Measurements from ENCODE around the gene HOXD13.

Gene HOXD13

DNA sequence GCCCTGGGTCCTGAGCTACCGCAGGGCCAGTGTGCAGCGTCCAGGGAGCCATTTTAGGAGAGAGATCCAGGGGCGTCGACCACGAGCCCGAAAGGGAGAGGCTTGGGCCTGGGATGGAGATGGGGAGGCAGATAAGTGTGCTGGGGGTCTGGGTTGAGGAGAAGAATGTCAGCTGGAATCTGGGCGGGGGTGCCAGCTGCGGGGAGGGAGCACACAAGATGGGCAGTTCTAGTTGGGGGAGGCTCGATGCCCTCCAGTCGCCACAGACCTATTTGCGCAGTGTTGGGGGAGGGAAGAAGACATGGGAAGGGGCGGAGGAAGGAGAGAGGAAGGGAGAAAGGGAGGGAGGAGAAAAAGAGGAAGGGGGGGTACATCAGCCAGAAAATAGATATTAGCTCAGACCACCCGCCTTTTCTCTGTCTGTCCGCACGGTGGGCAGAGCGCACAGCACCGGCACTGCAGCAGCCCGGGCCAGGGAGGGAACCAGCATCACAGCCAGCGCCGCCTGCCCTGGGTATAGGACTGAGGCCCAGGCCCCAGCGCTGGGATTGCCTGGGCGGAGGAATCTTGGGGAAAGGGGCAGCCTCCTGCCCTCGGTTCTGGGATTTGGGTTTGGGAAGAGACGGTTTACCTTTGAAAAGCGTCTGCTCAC is 12.7 kb downstream of the HOXD13 start:
- DNase-seq (ENCODE audit: low read depth, low spot score): no peak

DNA sequence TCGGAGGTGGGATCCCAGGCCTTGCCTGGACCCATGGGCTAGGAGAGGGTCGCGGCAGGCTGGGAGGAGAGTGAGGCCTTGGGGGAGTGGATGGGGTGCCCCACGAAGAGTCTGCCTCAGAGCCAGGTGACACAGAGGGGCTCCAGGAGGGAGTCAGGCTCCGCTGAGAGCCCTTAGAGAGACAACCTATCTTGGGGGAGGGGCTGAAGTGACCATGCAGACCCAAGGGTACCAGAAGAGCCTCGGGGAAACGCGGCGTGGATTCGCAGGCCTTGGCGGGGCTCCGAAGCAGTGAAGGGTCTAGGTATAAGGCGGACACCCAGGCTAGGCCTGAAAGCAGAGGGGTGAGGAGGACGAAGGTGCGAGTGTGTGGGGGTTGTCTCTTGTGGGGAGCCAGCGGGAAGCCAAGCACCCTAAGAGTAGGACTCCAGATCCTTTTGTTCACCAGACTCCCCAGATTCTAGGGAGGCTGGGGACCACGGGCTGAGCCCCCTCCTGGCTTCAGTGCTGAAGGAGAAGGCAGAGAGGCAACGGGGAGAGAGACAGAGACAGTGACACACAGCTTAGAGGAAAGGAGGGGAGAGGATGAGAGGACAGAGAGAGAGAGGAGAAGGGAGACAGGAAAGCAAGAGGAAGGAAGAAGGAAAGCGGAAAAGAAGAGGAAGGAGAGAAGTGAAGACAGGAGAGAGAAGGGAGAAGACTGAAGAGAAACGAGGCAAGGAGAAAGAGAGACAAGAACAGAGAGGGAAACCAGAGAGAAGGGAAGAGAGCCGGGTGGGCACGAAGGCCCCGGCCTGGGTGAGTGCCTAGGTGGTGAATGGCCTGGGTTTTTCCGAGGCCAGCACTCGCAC is 13.4 kb downstream of the HOXD13 start:
- no peak for DNase-seq (ENCODE audit: low read depth, low spot score)

DNA sequence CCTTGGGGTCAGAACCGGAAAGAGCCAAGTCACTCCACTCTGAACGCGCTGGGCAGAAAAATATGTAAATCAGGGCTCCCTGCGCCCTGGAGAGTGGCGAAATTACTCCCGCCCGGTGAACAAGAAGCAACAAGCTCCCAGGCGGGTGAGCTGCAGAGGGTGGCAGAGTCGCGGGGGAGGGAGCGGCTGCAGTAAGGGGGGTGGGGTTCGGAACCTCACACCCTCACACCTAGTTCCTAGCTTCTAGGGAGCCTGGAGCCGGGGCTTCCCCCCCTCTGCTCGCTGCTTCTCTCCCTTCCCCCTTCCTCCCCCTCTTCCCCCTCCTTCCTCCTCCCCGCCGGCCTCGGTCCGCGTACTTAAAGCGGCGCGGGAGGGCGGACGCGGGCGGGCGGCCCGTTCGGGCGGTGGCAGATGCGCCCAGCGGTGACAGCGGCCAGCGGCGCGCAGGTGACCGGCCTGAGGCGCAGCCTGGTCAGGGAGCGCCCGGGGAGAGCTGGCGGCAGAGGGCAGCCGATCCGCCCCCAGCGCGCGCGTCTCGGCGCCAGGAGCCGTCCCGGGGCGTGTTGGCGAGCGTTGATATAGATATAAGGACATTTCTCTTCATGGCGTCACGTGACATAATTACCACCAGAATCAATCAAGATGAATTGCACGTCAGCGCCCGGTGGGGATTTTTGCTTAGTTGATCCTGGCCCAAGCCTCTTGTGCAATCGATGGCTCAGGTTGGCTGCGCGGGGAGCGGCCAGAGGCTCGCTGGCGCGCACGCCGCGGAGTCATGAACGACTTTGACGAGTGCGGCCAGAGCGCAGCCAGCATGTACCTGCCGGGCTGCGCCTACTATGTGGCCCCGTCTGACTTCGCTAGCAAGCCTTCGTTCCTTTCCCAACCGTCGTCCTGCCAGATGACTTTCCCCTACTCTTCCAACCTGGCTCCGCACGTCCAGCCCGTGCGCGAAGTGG is 14.3 kb downstream of the HOXD13 start, which contains the start of gene HOXD11:
HOXD11 (plus strand) TSS at position 700 of the 959 bp plus-strand sequence; CDS start at position 776, 76 bp downstream.
- DNase-seq (ENCODE audit: low read depth, low spot score): no peak

DNA sequence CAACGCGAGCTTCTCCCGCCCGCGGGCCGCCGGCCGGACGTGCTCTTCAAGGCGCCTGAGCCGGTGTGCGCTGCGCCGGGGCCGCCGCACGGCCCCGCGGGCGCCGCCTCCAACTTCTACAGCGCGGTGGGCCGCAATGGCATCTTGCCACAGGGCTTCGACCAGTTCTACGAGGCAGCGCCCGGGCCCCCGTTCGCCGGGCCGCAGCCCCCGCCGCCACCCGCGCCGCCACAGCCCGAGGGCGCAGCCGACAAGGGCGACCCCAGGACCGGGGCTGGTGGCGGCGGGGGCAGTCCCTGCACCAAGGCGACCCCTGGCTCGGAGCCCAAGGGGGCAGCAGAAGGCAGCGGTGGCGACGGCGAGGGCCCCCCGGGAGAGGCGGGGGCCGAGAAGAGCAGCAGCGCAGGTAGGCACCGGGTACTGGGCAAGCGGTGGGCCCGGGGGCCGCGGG is 15.2 kb downstream of the HOXD13 start:
- no peak for DNase-seq (ENCODE audit: low read depth, low spot score)

DNA sequence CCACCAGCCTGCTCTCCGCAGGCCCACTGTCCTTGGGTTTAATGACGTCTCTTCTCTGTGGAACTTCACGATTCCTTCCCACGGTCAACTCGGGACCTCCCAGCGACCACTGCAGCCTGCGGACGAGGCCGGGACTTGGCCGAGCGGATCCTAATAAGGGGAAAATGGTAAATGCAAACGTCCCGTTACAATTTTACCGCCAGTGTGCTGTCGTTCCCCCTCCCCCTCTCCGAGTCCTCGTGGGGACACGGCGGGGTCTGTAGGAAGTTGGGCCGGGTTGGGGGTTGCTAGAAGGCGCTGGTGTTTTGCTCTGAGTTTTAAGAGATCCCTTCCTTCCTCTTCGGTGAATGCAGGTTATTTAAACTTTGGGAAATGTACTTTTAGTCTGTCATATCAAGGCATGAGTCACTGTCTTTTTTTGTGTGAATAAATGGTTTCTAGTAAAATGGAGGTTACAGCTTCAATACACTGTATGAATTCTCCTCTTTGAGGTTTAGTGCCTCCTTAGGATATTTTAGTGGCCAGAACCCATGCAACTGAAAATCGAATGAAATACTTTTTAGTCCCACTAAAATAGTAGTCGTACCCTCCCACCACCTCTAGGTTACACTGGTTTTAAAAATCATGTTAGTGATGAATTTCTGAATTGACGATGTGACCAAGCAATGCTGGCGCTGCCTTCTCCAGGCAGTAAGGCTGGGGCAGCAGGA is 16.8 kb downstream of the HOXD13 start:
- DNase-seq (ENCODE audit: low read depth, low spot score): no peak

DNA sequence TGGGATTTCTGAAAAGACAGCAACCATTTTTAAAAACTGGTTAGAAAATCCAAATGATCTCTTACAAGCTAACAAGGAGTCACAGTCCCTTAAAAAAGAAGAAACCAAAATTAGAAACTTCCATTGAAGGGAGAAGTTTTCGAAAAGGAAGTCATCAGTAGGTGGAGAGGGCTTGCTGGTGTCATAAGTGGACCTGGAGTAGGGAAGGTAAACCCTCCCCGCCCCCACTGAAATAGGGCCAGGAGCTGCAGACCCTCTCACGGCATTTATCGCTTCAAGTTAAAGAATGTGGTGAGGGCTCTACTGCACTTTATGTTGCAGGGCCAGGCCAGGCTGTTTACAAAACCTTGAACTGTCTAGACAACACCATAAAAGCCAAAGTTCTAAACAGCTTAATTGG is 17.4 kb downstream of the HOXD13 start:
- no peak for DNase-seq (ENCODE audit: low read depth, low spot score)

DNA sequence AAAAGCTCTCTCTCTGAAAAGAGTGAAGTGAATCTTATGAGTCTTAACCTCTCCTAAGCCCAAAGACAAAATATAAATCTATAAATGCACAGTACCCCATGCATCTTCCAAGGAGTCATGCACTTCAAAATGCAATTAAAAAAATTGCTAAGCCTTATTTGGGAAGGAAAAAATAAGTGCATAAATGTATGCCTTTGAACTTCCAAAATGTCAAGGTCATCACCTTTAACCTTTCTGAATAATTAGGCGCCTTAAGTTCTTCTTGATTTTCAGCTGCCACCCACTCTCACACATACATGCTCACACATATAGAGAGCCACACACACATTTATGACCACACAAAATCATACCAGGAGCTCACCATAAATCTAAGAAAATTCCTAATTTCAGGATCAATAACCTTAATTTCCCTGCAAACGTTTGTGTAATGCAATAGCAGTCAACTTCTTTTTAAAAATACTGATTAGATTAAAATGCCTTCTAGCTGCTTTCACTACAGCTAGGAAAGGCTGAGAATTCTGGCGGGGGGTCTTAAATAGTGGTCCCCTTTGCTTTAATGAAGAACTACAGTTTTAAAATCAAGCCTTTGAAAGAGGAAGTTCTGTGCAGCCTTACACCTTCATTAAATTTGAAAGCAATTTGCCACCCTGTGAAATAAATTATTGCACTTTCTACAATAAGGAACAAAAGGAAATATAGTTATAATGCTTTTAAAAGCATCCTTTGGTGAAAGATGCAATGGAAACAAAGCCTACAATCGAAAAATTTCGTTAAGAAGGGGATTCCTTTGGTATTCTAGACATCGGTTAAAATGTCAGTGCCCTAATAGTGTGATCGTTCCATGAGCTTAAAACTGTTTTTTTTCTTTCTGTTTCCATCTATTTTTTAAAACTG is 18.1 kb downstream of the HOXD13 start:
- no peak for DNase-seq (ENCODE audit: low read depth, low spot score)

DNA sequence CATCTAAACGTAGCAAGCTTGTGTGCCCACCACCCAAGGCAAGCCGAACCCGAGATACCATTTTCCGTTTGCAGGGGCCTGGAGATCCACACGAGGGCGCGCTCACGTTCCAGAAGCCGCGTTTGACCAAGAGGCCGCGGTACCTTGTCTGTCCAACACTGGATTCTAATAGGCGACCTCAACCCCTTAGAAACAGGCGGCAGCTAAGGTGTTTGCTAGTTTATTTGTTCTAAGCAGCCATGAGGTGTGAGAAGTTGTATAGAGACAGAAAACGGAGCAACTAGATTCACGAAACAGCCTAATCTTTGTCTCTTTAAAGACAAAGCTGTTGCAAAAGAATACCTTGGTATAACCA is 18.8 kb downstream of the HOXD13 start:
- DNase-seq (ENCODE audit: low read depth, low spot score): no peak

DNA sequence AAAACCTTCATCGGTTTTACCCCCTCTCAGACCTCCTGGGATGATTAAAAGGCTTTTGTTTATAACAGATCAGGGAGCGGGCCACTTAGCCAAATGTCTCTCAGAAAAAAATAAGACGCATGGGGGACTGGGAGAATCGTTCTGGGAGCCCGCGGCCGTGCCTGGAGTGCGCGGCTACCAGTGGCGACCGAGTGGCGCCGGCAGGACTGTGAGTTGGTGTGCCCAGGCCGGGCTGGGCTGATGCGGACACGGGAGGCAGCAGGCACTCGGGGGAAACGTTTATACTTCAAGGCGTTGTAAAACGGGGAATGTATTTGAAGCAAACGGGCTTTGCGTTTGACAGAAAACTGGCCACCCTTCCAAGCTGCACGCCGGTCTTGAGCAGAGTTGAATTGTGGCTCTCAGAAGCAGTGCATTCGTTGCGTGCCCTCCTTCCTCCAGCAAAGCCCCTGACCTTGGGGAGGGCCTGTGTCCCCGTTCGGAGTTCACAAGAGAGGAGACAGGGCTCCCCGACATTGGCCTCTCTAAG is 19.4 kb downstream of the HOXD13 start:
- DNase-seq (ENCODE audit: low read depth, low spot score): no peak

DNA sequence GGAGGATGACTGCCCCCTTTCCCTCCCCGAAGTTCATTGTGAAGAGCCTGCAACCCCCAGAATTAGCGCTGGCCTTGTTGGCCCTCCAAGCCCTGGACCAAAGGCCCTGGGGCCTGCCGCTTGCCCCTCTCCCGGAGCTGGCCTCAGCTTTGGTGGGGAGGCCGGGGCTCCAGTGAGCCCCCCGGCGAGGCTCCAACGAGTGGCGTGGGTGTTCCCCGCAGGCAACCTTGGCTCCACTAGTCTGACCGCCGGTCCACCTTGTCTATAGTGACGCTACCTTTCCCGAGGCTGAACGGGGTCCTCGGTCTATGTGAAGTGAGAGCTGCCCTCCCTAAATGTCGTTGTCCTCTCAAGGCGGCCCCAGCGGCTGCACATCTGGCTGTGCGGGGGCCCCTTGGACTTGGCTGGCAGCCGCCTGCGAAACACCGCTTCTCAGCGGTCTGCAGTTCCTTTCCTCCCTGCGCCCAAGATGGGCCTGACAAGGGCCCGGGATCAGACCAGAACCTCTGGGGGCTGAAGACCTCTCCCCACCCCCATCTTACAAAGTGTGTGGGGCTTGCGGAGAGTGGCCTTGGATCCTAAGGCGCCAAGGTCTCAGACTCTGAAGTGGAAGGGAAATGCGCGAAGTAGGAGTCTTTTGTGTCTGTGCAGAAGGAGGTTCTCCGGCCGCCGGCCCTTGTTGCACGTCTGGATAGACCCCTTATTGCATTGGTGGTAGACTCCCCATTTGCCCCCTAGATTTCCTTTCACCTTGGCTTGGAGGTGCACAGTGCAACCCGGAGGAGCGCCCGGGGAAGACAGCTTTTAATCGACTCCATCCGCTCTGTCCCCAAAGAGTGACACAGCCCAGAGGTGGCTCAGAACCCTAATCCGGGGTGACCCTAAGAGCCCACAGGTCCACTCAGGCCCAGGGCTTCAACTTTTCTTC is 20.1 kb downstream of the HOXD13 start:
- no peak for DNase-seq (ENCODE audit: low read depth, low spot score)

DNA sequence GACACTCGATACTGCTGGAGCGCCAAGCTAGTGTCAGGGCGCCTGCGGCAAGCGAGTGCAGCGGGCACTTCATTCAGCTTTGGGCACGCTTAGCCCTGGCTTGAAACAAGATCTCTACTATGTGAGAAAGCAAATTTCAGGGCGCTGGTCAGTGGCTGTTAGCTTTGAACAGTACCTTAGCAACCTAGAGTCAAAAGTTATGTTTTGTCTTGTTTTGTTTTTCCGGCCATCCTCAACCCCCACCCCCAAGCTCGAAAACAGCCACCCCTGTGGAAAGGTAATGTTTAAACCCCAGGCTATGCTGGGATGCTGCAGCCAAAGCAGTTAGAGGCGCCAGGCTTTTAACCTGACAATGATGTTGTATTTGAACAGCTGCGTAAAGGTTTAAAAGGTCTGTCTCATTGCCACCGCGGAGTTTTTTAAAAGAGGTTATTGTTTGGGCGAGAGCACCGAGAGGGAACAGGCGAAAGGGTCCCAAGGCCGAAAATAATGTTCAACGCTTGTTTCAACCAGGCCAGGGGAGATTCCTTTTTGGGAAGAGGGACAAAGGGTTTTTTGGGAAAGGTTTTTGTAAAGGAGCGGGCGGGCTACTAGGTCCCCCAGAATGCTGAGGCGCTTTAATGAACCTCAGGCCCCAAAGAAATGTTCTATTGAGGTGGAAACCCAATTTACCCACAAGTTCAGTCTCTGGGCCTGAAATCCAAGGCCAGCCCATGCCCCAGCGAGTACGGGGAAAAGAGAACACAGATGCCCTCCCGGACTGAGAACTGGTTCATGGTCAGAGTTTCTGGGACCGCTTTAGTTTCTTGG is 21.8 kb downstream of the HOXD13 start:
- DNase-seq (ENCODE audit: low read depth, low spot score): no peak

DNA sequence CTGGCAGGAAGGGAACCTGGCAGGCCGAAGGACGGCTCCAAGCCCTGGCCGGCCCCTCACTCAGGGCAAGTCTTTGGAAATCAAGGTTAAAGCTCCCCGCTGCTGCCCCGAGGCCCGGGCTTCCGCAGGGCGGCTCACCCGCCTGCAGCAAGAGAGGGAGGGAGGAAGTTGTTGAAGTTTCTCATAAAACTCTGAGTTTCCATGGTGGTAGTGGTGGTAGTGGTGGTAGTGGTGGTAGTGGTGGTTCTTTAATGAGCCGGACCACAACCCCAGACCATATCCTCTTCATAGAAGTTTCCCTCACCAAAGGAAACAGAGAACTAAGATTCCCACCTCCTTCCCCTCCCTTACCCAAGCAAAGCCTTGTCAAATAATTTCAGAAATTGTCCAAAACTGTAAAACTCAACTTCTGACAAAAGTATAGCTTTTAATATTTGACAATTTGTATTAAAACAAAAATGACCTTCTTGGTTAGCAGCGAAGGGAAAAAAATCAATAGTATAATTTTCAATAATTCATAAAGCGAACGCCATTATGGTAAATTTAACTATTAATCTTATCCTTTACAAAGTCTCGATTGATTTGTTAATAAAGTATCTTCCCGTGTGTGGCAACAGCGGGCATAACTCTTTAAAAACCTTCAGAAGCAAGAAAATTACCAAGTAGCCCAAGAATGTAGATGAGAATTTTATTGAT is 22.6 kb downstream of the HOXD13 start:
- no peak for DNase-seq (ENCODE audit: low read depth, low spot score)

DNA sequence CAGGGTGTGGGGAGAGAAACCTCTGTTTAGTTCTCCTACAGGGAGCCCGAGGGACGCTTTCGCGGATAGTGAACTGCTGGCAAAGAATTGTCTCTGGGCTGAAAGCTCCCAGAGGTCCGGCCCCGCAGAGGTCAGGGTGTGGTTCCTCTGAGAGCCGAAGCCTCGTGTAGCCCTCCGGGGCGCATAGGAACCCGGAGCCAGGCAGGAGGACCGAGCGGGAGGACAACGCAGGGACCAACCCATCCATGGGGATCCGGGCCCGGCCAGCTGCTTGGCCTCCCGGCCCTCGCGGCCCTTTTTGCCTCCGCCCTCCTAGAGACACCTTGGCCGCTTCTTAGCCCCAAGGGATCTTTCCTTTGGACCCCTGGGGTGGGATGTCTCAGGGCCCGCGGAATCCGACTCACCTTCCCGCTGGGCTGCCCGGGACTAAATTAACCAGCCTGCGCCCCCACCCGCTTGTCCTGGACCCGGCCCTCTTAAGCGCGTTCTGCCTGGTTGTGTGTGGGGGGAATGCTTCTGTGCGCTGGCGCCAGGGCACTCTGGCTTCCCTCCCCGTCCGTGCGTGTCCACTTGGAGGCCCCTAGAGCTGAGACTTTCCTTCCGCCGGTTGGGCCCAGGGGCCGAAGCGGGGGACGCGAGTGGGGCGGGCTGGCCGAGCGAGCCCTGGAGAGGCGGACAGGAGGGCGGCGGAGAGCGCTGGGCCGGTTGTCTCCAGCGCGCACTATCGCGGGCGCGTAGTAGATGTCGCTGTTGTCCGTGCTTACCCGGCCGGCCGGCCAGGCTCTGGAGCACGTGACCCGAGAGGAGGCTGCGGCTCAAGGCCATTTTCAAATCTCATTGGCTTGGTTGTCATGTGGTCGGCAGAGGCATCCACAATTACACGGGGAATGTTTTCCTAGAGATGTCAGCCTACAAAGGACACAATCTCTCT is 23.6 kb downstream of the HOXD13 start, which contains the start of gene HOXD10:
HOXD10 (plus strand) TSS at position 896 of the 931 bp plus-strand sequence. CDS start 56 bp downstream, outside the sequence.
- DNase-seq (ENCODE audit: low read depth, low spot score): no peak

DNA sequence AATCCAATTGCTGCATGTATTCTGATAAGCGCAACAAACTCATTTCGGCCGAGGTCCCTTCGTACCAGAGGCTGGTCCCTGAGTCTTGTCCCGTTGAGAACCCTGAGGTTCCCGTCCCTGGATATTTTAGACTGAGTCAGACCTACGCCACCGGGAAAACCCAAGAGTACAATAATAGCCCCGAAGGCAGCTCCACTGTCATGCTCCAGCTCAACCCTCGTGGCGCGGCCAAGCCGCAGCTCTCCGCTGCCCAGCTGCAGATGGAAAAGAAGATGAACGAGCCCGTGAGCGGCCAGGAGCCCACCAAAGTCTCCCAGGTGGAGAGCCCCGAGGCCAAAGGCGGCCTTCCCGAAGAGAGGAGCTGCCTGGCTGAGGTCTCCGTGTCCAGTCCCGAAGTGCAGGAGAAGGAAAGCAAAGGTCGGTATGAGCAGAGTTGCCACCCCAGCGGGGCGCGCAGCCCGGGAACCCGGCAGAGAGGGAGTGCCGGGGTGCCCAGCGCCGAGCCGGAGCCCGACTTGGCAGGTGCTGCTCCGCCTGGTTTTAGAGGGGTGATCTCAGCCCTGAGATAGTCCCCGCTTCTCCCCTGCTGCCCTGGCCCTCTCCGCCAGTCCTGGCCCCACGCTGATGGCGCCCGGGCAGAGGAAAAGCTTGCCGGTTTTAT is 24.8 kb downstream of the HOXD13 start:
- DNase-seq (ENCODE audit: low read depth, low spot score): no peak

DNA sequence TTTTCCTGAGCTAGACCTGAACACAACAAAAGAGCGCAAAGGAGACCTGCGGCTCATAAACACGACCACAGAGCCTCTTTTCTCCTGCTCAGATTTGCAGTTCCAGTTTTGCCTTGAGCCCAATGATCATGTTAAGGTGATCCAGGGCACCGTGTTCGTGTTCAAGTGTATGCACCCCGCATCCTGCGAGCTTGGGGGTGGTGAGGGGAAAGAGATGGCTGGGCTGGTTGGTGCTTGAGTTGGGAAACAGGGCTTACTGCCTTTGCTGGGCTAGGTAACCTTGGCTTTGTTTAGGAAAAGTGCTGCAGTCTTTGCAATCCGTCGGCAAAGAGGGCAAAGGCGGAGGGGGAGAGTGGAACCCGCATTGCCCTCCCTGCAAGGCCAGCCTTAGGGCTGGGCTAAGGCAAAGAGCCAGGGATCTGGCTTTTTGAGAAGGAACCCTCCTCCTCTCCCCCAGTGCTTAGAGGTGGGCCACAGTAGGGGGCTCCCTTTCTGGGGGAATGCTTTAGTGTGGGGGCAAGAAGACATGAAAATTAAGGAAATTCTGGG is 25.4 kb downstream of the HOXD13 start:
- no peak for DNase-seq (ENCODE audit: low read depth, low spot score)

Data from brain pericyte (primary cell).